Measurements from ENCODE around the gene ACTR5.

ACTR5 gene

GRCh38 chr20:38728911-38729642, 19.2 kb upstream of the ACTR5 start:
- no peak for DNase-seq (ENCODE audit: low read depth in 2 of 2, low spot score in 1 of 2)

- no peak for DNase-seq (ENCODE audit: low read depth in 2 of 2, low spot score in 1 of 2)
These were observed 18.5 kb upstream of the ACTR5 start for GRCh38 chr20:38729767-38730166.

- no peak for DNase-seq (ENCODE audit: low read depth in 2 of 2, low spot score in 1 of 2)
These were observed 17.9 kb upstream of the ACTR5 start for GRCh38 chr20:38730167-38730988.

- peak; percentile 54 to 64 for DNase-seq (ENCODE audit: low read depth in 2 of 2, low spot score in 1 of 2)
These were observed 17.1 kb upstream of the ACTR5 start for GRCh38 chr20:38730989-38731737.

- DNase-seq (ENCODE audit: low read depth in 2 of 2, low spot score in 1 of 2) = no peak
These were observed 16.5 kb upstream of the ACTR5 start for GRCh38 chr20:38731738-38732113.

- no peak for DNase-seq (ENCODE audit: low read depth in 2 of 2, low spot score in 1 of 2)
These were observed 15.3 kb upstream of the ACTR5 start for GRCh38 chr20:38732981-38733380.

GRCh38 chr20:38735172-38735571, 13.1 kb upstream of the ACTR5 start:
- DNase-seq (ENCODE audit: low read depth in 2 of 2, low spot score in 1 of 2) = no peak

GRCh38 chr20:38737887-38738286, 10.4 kb upstream of the ACTR5 start:
- no peak for DNase-seq (ENCODE audit: low read depth in 2 of 2, low spot score in 1 of 2)

- DNase-seq (ENCODE audit: low read depth in 2 of 2, low spot score in 1 of 2) = no peak
These were observed 2.5 kb upstream of the ACTR5 start for GRCh38 chr20:38745757-38746156.

- DNase-seq (ENCODE audit: low read depth in 2 of 2, low spot score in 1 of 2) = no peak
These were observed 664 bp upstream of the ACTR5 start for GRCh38 chr20:38747495-38748096.

- DNase-seq (ENCODE audit: low read depth in 2 of 2, low spot score in 1 of 2) = peak in 1 of 2 donors; percentile 32
These were observed 545 bp downstream of the ACTR5 start for GRCh38 chr20:38748861-38749149.

- DNase-seq (ENCODE audit: low read depth in 2 of 2, low spot score in 1 of 2) = no peak
These were observed 3.2 kb downstream of the ACTR5 start for GRCh38 chr20:38751360-38751976.

GRCh38 chr20:38752029-38752428, 3.8 kb downstream of the ACTR5 start:
- no peak for DNase-seq (ENCODE audit: low read depth in 2 of 2, low spot score in 1 of 2)

GRCh38 chr20:38754924-38755323, 6.7 kb downstream of the ACTR5 start:
- DNase-seq (ENCODE audit: low read depth in 2 of 2, low spot score in 1 of 2) = no peak

- no peak for DNase-seq (ENCODE audit: low read depth in 2 of 2, low spot score in 1 of 2)
These were observed 7.2 kb downstream of the ACTR5 start for GRCh38 chr20:38755324-38755910.

GRCh38 chr20:38757145-38757775, 9.0 kb downstream of the ACTR5 start:
- DNase-seq (ENCODE audit: low read depth in 2 of 2, low spot score in 1 of 2) = no peak

- no peak for DNase-seq (ENCODE audit: low read depth in 2 of 2, low spot score in 1 of 2)
These were observed 10.8 kb downstream of the ACTR5 start for GRCh38 chr20:38759106-38759505.

GRCh38 chr20:38760978-38761377, 12.7 kb downstream of the ACTR5 start:
- DNase-seq (ENCODE audit: low read depth in 2 of 2, low spot score in 1 of 2) = no peak

GRCh38 chr20:38762174-38762573, 13.9 kb downstream of the ACTR5 start:
- DNase-seq (ENCODE audit: low read depth in 2 of 2, low spot score in 1 of 2) = no peak

- DNase-seq (ENCODE audit: low read depth in 2 of 2, low spot score in 1 of 2) = no peak
These were observed 15.4 kb downstream of the ACTR5 start for GRCh38 chr20:38763616-38764015.

Measured in stimulated activated CD8-positive, alpha-beta memory T cell treated with anti-CD3 and anti-CD28 coated beads, Interleukin-4, amount 100 ng/mL, for 4 hours (primary cell).